Astrocyte of the cerebellum (primary cell): ENCODE data around the gene SOX18.

Experiments used
- DNase-seq: peaks from one replicate; pipeline ENCODE4 v3.0.0-alpha.2; 2011; ENCODE audit warnings: low read depth
- H3K4me3 ChIP-seq: 2 replicates; pipeline ENCODE4 v1.5.1; 2011; ENCODE audit warnings: mild to moderate bottlenecking, low read depth, low read length, moderate library complexity
- in situ Hi-C: cut with HindIII; loops from 2 replicates; pipeline ENCODE4 v1.10.0; 2017; ENCODE audit warnings: low sequenced_read_pairs
- TF ChIP-seq, protein P1 (sequence below): IDR thresholded peaks from 2 replicates; pipeline ENCODE4 v1.5.1; 2012; ENCODE audit warnings: low read length, low read depth, moderate library complexity, mild to moderate bottlenecking; ENCODE audit errors: missing control alignments

SOX18 gene

DNA sequence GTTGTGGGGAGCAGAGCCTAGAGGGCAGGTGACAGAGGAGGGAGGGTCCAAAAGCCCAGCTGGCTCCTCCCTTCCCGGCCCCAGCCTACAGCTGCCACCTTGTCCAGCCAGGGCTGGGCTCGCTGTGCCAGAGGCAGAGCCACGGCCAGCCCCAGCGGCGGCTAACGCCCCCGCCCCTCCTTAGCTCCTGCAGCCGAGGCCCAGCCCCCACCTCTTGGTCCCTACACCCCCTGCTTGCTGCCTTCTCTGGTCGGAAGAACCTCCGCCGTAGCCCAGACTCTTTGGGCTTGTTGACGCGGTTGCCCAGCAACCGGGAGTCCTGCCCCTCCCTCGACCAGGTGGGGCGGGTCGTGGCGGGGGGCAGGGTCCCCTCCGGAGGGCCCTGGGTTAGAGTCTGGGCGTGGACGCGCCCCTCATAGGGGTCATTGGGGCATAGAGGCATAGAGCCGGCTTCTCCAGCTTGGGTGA, 35.3 kb upstream of the SOX18 start:
- H3K4me3 ChIP-seq: no peak overlapping the region
- in situ Hi-C loops: no loop called here
- no peak for DNase-seq
- TF ChIP-seq, protein P1, sequence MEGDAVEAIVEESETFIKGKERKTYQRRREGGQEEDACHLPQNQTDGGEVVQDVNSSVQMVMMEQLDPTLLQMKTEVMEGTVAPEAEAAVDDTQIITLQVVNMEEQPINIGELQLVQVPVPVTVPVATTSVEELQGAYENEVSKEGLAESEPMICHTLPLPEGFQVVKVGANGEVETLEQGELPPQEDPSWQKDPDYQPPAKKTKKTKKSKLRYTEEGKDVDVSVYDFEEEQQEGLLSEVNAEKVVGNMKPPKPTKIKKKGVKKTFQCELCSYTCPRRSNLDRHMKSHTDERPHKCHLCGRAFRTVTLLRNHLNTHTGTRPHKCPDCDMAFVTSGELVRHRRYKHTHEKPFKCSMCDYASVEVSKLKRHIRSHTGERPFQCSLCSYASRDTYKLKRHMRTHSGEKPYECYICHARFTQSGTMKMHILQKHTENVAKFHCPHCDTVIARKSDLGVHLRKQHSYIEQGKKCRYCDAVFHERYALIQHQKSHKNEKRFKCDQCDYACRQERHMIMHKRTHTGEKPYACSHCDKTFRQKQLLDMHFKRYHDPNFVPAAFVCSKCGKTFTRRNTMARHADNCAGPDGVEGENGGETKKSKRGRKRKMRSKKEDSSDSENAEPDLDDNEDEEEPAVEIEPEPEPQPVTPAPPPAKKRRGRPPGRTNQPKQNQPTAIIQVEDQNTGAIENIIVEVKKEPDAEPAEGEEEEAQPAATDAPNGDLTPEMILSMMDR: no peak

DNA sequence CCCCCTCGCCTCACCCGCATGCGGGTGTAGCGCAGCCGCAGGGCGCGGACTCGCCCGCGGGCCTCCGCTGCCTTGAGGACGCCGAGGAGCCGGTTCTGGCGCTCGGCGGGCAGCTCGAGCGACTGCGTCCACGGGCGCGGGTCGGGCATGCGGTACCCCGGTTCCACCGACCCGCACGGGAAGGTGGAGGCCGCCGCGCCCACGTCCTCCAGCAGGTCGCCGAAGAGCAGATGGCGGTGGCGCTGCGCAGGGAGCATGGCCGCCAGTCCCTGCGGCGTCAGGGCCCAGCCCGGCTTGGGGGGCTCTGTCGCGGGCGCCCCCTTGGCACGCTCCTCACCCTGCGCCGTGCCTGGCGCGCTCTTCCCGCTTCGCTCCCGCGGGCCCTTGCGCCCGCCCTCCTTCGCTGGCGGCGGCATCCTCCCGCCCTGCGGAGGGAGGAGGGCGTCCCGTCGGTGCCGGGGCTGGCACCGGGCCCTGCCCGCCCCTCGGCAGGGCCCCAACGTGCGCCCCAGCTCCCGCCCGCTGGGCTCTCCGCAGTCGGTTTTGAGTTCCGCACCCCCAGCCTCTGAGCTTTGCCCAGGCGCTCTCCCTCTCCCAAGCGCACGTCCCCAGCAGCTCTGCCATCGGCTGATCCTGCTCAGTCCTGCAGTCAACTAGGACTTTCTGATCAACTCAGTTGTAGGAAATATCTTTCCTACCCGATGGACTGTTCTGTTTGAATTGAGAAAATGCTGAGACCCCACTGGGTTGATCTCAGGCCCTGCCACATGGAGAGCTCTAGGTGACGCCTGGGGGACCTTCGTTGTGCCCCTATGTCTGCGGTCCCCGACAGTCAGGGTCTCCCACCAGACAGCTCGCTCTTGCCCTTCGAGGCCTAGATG, 34.6 kb upstream of the SOX18 start, which contains the start of gene LKAAEAR1:
Gene LKAAEAR1, minus strand, starts transcription at position 595 of the 881 bp plus-strand sequence. Its CDS starts 179 bp downstream, at position 416.
- DNase-seq: no peak
- TF ChIP-seq, protein P1: no peak
- in situ Hi-C loops: no loop called here
- peak within 1 kb of the TSS; percentile 38 for H3K4me3 ChIP-seq

DNA sequence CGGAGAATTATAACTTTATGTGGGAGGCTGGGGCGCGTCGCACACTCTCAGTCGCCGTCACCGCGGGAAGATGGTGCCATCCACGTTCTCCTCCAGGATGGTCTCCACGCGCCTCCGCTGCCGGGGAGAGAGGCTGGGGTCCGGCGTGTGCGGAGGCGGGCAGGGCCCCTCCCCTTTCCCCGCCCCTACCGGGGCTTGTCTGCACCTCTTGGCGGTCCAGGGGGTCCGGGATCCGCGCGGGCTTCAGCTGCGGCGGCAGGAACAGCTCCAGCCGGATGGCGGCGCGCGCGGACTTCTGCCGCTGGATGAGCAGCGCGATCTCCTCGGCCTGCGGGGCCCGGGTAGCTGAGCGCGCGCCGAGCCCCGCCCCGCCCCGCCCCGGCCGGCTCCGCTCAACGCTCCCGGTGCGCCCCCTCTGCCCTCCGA, 34.0 kb upstream of the SOX18 start:
- in situ Hi-C loops: no loop called here
- H3K4me3 ChIP-seq: peak overlapping the region; percentile 38
- TF ChIP-seq, protein P1: peak; percentile 55
- DNase-seq: no peak

DNA sequence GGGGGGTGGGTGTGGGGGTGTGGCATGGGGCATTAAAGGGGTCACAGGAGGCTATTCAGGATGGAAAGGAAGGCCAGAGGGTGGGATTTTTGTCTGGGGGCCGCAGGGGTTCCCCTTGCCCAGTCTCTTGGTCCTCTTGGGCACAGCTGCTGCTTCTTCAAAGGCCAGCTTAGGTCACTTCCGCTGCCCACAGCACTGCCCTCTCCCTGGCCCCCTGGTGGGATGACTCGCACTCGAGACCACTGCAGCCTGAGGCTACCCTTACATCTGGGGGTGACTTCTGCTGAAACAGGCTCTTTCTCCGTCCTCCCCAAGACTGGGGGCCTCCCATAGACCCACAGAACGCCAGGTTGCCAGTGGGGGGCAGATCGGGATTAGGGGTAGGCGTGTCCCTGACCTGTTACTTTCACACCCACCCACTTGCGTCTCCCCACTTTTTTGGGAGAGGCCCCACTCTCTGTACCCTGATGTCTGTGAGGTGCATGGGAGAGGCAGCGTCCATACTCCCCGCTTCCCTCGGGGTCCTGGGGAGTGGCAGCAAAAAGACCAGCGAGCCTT, 33.5 kb upstream of the SOX18 start:
- no peak for DNase-seq
- in situ Hi-C loops: no loop called here
- H3K4me3 ChIP-seq: peak overlapping the region; percentile 38
- TF ChIP-seq, protein P1: no peak

DNA sequence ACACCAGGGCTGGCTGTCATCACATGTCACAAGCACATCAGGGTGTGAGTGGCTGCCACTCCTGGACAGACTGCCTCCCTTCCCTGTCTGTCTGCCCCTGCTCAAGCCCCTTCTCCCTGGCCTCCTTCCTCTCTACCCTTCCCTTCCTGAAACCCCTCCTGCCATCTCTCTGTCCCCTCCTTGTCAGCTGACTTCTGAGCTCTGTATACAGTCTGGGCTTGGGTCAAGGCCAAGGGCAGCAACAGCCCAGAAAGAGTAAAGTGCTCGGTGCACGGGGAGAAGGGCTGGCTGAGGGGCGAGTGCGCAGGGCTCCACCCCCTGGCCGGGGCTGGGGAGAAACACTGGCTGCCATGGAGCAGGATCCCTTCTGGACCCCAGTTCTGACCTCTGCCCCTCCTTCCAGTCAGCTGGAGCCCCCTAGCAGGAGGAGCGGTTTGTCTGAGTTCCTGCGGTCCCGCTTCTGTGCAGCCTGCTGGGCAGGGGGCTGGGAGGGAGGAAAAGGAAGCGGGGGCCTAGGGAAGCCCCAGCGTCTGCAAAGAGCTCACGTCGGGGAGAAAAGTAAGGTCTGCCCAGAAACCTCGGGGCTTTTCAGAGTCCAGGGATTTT, 32.8 kb upstream of the SOX18 start:
- H3K4me3 ChIP-seq: no peak overlapping the region
- DNase-seq: no peak
- TF ChIP-seq, protein P1: no peak
- in situ Hi-C loops: no loop called here

DNA sequence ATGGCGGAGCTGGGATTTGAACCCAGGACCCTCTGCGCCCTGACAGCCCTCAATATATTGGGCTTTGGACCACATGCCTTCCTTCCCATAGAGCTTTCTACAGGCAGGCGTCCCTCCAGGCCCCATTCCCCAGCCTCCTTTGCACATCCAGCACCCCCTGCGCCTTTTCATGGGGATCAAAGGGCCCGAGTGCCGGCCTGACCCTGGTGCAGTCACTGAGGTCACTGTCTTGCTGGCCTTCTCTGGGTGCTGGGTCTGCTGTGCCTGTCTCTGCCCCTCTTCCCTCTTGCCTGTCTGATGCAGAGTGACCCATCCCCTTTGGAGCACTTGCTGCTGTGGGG, 32.2 kb upstream of the SOX18 start:
- DNase-seq: no peak
- no peak overlapping the region for H3K4me3 ChIP-seq
- in situ Hi-C loops: no loop called here
- TF ChIP-seq, protein P1: no peak
